ENCODE data around the gene FDX2. TPM values are rescaled to one million over a fixed set of nuclear protein-coding genes. Genes with fewer than 3 reads are reported as not detected.

FDX2 gene
- total and polyA plus RNA-seq, 2 of the 13 experiments (the other 11 are each of a cell fraction or from before 2014, with no cell fraction given) = 21.0 to 24.7 TPM

GRCh38 chr19:10346509-10346908, 30.7 kb upstream of the FDX2 start (continued):
- TF ChIP-seq FOXK1 (CRISPR knock-in tag; IDR thresholded peaks at IDR 0.05; ENCODE audit: borderline replicate concordance, low read depth) (peak; percentile 60; the same call in 1 of the 2 replicates), ZNF761 (CRISPR knock-in tag; conservative IDR thresholded peaks at IDR 0.05) (no peak), SOX6 (IDR thresholded peaks at IDR 0.05) (no peak), SOX6 (CRISPR knock-in tag; IDR thresholded peaks at IDR 0.05) (0 out of 2 replicates have a peak, but pooled peaks have one; percentile 25), ZNF292 (CRISPR knock-in tag; IDR thresholded peaks at IDR 0.05; ENCODE audit: borderline replicate concordance, low read depth) (peak; percentile 48; the same call in 1 of the 2 replicates), ZNF614 (CRISPR knock-in tag; IDR thresholded peaks at IDR 0.05; ENCODE audit: borderline replicate concordance) (peak; percentile 74; the same call in 1 of the 2 replicates), ARID4A (CRISPR knock-in tag; IDR thresholded peaks at IDR 0.05; ENCODE audit: borderline replicate concordance) (peak; percentile 15; the same call in 1 of the 2 replicates), ARHGAP35 (CRISPR knock-in tag; IDR thresholded peaks at IDR 0.05; ENCODE audit: borderline replicate concordance) (no peak), NFE2 (CRISPR knock-in tag; IDR thresholded peaks at IDR 0.05) (peak; percentile 22; the same call in 1 of the 2 replicates), CEBPB (IDR thresholded peaks at IDR 0.05; ENCODE audit: borderline replicate concordance, low read depth, low read length) (peak; percentile 91), TEAD3 (CRISPR knock-in tag; optimal IDR thresholded peaks at IDR 0.05; ENCODE audit: borderline replicate concordance) (peak; percentile 47), CREM (IDR thresholded peaks at IDR 0.05) (0 out of 2 replicates have a peak, but pooled peaks have one; percentile 16), CREM (CRISPR knock-in tag; IDR thresholded peaks at IDR 0.05) (no peak), MAFK (conservative IDR thresholded peaks at IDR 0.05 in 1 of 2, IDR thresholded peaks at IDR 0.05 in 1 of 2; ENCODE audit: low read length in 2 of 2) (peak in 1 of 2 experiments; percentile 5; a peak in 1 of 4 replicates), RARA (CRISPR knock-in tag; IDR thresholded peaks at IDR 0.05) (peak; percentile 6; the same call in 1 of the 2 replicates), IRF2 (CRISPR knock-in tag; IDR thresholded peaks at IDR 0.05) (0 out of 2 replicates have a peak, but pooled peaks have one; percentile 21), GATAD2A (CRISPR knock-in tag; IDR thresholded peaks at IDR 0.05) (peak; percentile 64), RFXAP (CRISPR knock-in tag; IDR thresholded peaks at IDR 0.05; ENCODE audit: borderline replicate concordance) (peak; percentile 85), MYPOP (CRISPR knock-in tag; IDR thresholded peaks at IDR 0.05) (peak; percentile 57; the same call in 1 of the 2 replicates), ZNF710 (CRISPR knock-in tag; IDR thresholded peaks at IDR 0.05; ENCODE audit: borderline replicate concordance) (no peak), RFX5 (IDR thresholded peaks at IDR 0.05; ENCODE audit: low read depth, low read length) (peak; percentile 97), ZBTB21 (CRISPR knock-in tag; IDR thresholded peaks at IDR 0.05) (peak; percentile 38; the same call in 1 of the 2 replicates), TARDBP (CRISPR knock-in tag; IDR thresholded peaks at IDR 0.05) (0 out of 2 replicates have a peak, but pooled peaks have one; percentile 27), ZNF331 (CRISPR knock-in tag; IDR thresholded peaks at IDR 0.05) (peak; percentile 38; the same call in 1 of the 2 replicates), ZNF12 (CRISPR knock-in tag; IDR thresholded peaks at IDR 0.05) (peak; percentile 17; the same call in 1 of the 2 replicates)
